H9 (cell line): ENCODE results near the gene ALAS1. TPM values are rescaled to one million over a fixed set of nuclear protein-coding genes. Genes with fewer than 3 reads are reported as not detected.

Source experiments
- DNase-seq: peaks from one replicate; pipeline ENCODE4 v3.0.0-alpha.2; 2017
- H2AFZ ChIP-seq: one replicate; pipeline ENCODE4 v1.6.1; 2013; ENCODE audit warnings: mild to moderate bottlenecking, low read length, control low read depth, moderate library complexity
- H2AK5ac ChIP-seq: 2 replicates; pipeline ENCODE4 v1.6.1; 2013; ENCODE audit warnings: low read length, control low read depth, mixed read lengths; ENCODE audit not compliant: insufficient read length
- H2BK120ac ChIP-seq: one replicate; pipeline ENCODE4 v1.6.1; 2013; ENCODE audit warnings: low read depth, mild to moderate bottlenecking, low read length, control low read depth, inconsistent platforms; ENCODE audit not compliant: poor library complexity, severe bottlenecking
- H2BK12ac ChIP-seq: 2 replicates; pipeline ENCODE4 v1.6.1; 2013; ENCODE audit warnings: low read length, control low read depth, mixed read lengths, low read depth; ENCODE audit not compliant: insufficient read length
- H2BK15ac ChIP-seq: 2 replicates; pipeline ENCODE4 v1.6.1; 2013; ENCODE audit warnings: low read depth, low read length, control low read depth
- H2BK20ac ChIP-seq: one replicate; pipeline ENCODE4 v1.6.1; 2013; ENCODE audit warnings: low read depth, mild to moderate bottlenecking, low read length, control low read depth, inconsistent platforms; ENCODE audit not compliant: poor library complexity, severe bottlenecking
- H2BK5ac ChIP-seq: 2 replicates; pipeline ENCODE4 v1.6.1; 2013; ENCODE audit warnings: low read length, control low read depth, mixed read lengths; ENCODE audit not compliant: insufficient read length
- H3K14ac ChIP-seq: 2 replicates; pipeline ENCODE4 v1.6.1; 2013; ENCODE audit warnings: low read length, control low read depth; ENCODE audit not compliant: insufficient read depth
- H3K18ac ChIP-seq: 2 replicates; pipeline ENCODE4 v1.6.1; 2013; ENCODE audit warnings: low read depth, mild to moderate bottlenecking, mixed read lengths, low read length, control low read depth; ENCODE audit not compliant: insufficient read length
- H3K23ac ChIP-seq: 2 replicates; pipeline ENCODE4 v1.6.1; 2013; ENCODE audit warnings: low read length, control low read depth, mixed read lengths, low read depth; ENCODE audit not compliant: insufficient read length
- H3K23me2 ChIP-seq: 2 replicates; pipeline ENCODE4 v1.6.1; 2013; ENCODE audit warnings: low read depth, mild to moderate bottlenecking, mixed read lengths, low read length, control low read depth; ENCODE audit not compliant: insufficient read length, poor library complexity, severe bottlenecking
- H3K27ac ChIP-seq: 2 replicates; pipeline ENCODE4 v1.5.1; 2013; ENCODE audit warnings: low read length, control low read depth, mixed read lengths, low read depth; ENCODE audit not compliant: insufficient read length
- H3K27me3 ChIP-seq: 2 replicates; pipeline ENCODE4 v1.6.1; 2013; ENCODE audit warnings: low read length, control low read depth, inconsistent platforms; ENCODE audit not compliant: insufficient read depth
- H3K4ac ChIP-seq: 2 replicates; pipeline ENCODE4 v1.6.1; 2013; ENCODE audit warnings: low read depth, mild to moderate bottlenecking, control low read depth, inconsistent platforms, low read length, moderate library complexity
- H3K4me1 ChIP-seq: 2 replicates; pipeline ENCODE4 v1.6.1; 2013; ENCODE audit warnings: low read length, control low read depth, inconsistent platforms; ENCODE audit not compliant: insufficient read depth
- H3K4me2 ChIP-seq: 2 replicates; pipeline ENCODE4 v1.6.1; 2013; ENCODE audit warnings: low read length, control low read depth, mixed read lengths; ENCODE audit not compliant: insufficient read length, insufficient read depth
- H3K56ac ChIP-seq: 2 replicates; pipeline ENCODE4 v1.6.1; 2013; ENCODE audit warnings: low read depth, mild to moderate bottlenecking, mixed read lengths, low read length, control low read depth; ENCODE audit not compliant: insufficient read length
- H3K79me1 ChIP-seq: 2 replicates; pipeline ENCODE4 v1.6.1; 2013; ENCODE audit warnings: low read depth, mild to moderate bottlenecking, moderate library complexity, low read length, control low read depth, inconsistent platforms; ENCODE audit not compliant: insufficient read depth, poor library complexity, severe bottlenecking
- H3K79me2 ChIP-seq: 2 replicates; pipeline ENCODE4 v1.6.1; 2013; ENCODE audit warnings: low read length, control low read depth, inconsistent platforms; ENCODE audit not compliant: insufficient read depth
- H3K9ac ChIP-seq: 2 replicates; pipeline ENCODE4 v1.6.1; 2013; ENCODE audit warnings: low read length, control low read depth, mixed read lengths; ENCODE audit not compliant: insufficient read length; ENCODE audit errors: extremely low read depth
- H3K9me3 ChIP-seq: one replicate; pipeline ENCODE4 v1.6.1; 2013; ENCODE audit warnings: low read depth, low read length, inconsistent platforms; ENCODE audit not compliant: control insufficient read depth
- H3T11ph ChIP-seq: one replicate; pipeline ENCODE4 v1.6.1; 2013; ENCODE audit warnings: mild to moderate bottlenecking, low read length, control low read depth, inconsistent platforms
- H4K20me1 ChIP-seq: one replicate; pipeline ENCODE4 v1.6.1; 2013; ENCODE audit not compliant: control insufficient read depth, insufficient read length, insufficient read depth
- H4K5ac ChIP-seq: 2 replicates; pipeline ENCODE4 v1.6.1; 2013; ENCODE audit warnings: low read depth, mild to moderate bottlenecking, mixed read lengths, low read length, control low read depth; ENCODE audit not compliant: insufficient read length
- H4K8ac ChIP-seq: replicated peaks from 2 replicates; pipeline ENCODE4 v1.6.1; 2013; ENCODE audit warnings: low read length, control low read depth, mixed read lengths, low read depth; ENCODE audit not compliant: insufficient read length
- H4K91ac ChIP-seq: 2 replicates; pipeline ENCODE4 v1.6.1; 2013; ENCODE audit warnings: low read depth, mild to moderate bottlenecking, moderate library complexity, mixed read lengths, low read length, control low read depth; ENCODE audit not compliant: insufficient read length
- H3K27ac Mint-ChIP-seq, 3 experiments: 2 replicates in 2 of 3; 3 replicates in 1 of 3; pipeline ENCODE4 v1.8.0; 2020 to 2021; ENCODE audit warnings: mixed read lengths in 3 of 3, mild to moderate bottlenecking in 1 of 3, moderate library complexity in 1 of 3
- H3K27me3 Mint-ChIP-seq: 2 replicates; pipeline ENCODE4 v1.8.0; 2021; ENCODE audit warnings: low read depth, mild to moderate bottlenecking, moderate library complexity, mixed read lengths
- H3K36me3 Mint-ChIP-seq, 3 experiments: 2 replicates in 2 of 3; 3 replicates in 1 of 3; pipeline ENCODE4 v1.8.0; 2020 to 2021; ENCODE audit warnings: low read depth in 3 of 3, mixed read lengths in 3 of 3; ENCODE audit not compliant: insufficient read depth in 1 of 3
- H3K4me1 Mint-ChIP-seq, 2 experiments: 2 replicates each; pipeline ENCODE4 v1.8.0; 2020; ENCODE audit warnings: mixed read lengths in 2 of 2
- H3K4me3 Mint-ChIP-seq, 2 experiments: 2 replicates in 1 of 2; 3 replicates in 1 of 2; pipeline ENCODE4 v1.8.0; 2020 to 2021; ENCODE audit warnings: mild to moderate bottlenecking in 2 of 2, mixed read lengths in 2 of 2, moderate library complexity in 1 of 2
- H3K9me3 Mint-ChIP-seq, 2 experiments: 2 replicates in 1 of 2; 3 replicates in 1 of 2; pipeline ENCODE4 v1.8.0; 2020; ENCODE audit warnings: mild to moderate bottlenecking in 2 of 2, mixed read lengths in 2 of 2, moderate library complexity in 1 of 2
- CTCF ChIP-seq: fragments of 200-600 bp; sonication (generic); conservative IDR thresholded peaks from 3 replicates; pipeline ENCODE4 v1.8.0; 2021; ENCODE audit warnings: antibody characterized with exemption, mild to moderate bottlenecking
- WGBS: extraction: QIAGEN DNeasy Blood & Tissue Kit; methylation state at CpG from one replicate; pipeline ENCODE4 v1.1.7; 2013; ENCODE audit warnings: missing lambda C conversion rate, low lambda C conversion rate, mixed read lengths; ENCODE audit not compliant: insufficient read length; ENCODE audit errors: extremely low coverage; 5-methylcytosine and 5-hydroxymethylcytosine counted together
- long read RNA-seq: library from polyadenylated mRNA; unstranded; transcript quantifications from one replicate; pipeline ENCODE4 v2.0.0, GENCODE V29; 2020
- total RNA-seq: library from RNA; stranded (reverse); gene quantifications from 2 replicates; pipeline ENCODE4 v1.2.1, GENCODE V29; 2021

The ALAS1 gene
- total RNA-seq: 39.1 and 40.4 TPM in 2 replicates
- long read RNA-seq, transcript ALAS1-205 (12 exons, 2,356 nt): minor isoform, 38 of 258 reads
- long read RNA-seq, transcript ALAS1-204 (11 exons, 2,125 nt): major isoform, 172 of 258 reads
- long read RNA-seq, transcript ALAS1-201 (11 exons, 2,212 nt): minor isoform, 16 of 258 reads
- long read RNA-seq, partial matches to known transcripts: 11 of 258 reads
- long read RNA-seq, other reads (novel, unspliced or antisense): 19 of 258 reads

- peak; percentile 41; the same call in 2 of the 3 replicates for TF ChIP-seq CTCF
- Histone ChIP-seq H3T11ph (no peak within 1 kb of the TSS), H3K14ac (peak within 1 kb of the TSS; percentile 28; the same call in 1 of the 2 replicates), H3K4me1 (no peaks in the 10 kb centered on the region), H3K18ac (peak within 1 kb of the TSS; percentile 16), H2AFZ (no peak within 1 kb of the TSS), H2BK15ac (no peak within 1 kb of the TSS), H3K27ac (no peak within 1 kb of the TSS), H2BK5ac (no peak within 1 kb of the TSS), H3K56ac (no peak within 1 kb of the TSS), H3K23me2 (peaks cover 7% of the 10 kb centered on the region), H2AK5ac (no peak within 1 kb of the TSS), H3K4ac (no peak within 1 kb of the TSS), H3K23ac (no peak within 1 kb of the TSS), H2BK20ac (no peak within 1 kb of the TSS), H2BK120ac (no peak within 1 kb of the TSS), H3K79me2 (no peaks in the 10 kb centered on the region), H3K9ac (peak within 1 kb of the TSS; percentile 58), H3K9me3 (no peaks in the 10 kb centered on the region), H4K20me1 (no peaks in the 10 kb centered on the region), H3K79me1 (no peaks in the 10 kb centered on the region), H3K4me2 (peak within 1 kb of the TSS; percentile 82), H4K8ac (no peak within 1 kb of the TSS), H3K27me3 (no peaks in the 10 kb centered on the region; the same call in 1 of the 2 replicates), H4K5ac (no peak within 1 kb of the TSS), H4K91ac (no peak within 1 kb of the TSS), H2BK12ac (no peak within 1 kb of the TSS)
- peak; percentile 95 for DNase-seq
- WGBS: no CpG with 5 or more reads among the region's 71 CpGs
- peaks cover 5% of the 10 kb centered on the region for H3K27me3 Mint-ChIP-seq
- peaks cover 12 to 38% (median 32%) of the 10 kb centered on the region in 3 experiments; a peak in 6 of 7 replicates for H3K36me3 Mint-ChIP-seq
- H3K27ac Mint-ChIP-seq: peak within 1 kb of the TSS in 2 of 3 experiments; percentile 94 to 95; a peak in 4 of 7 replicates
- H3K4me3 Mint-ChIP-seq: peak within 1 kb of the TSS; percentile 98 to 99
- H3K9me3 Mint-ChIP-seq: no peaks in the 10 kb centered on the region
- peaks cover 16 to 17% of the 10 kb centered on the region in 2 experiments for H3K4me1 Mint-ChIP-seq
These were observed at the start of gene ALAS1 for GRCh38 chr3:52197842-52198625. Gene ALAS1, plus strand, starts transcription at chr3:52198160. Its CDS starts 1,082 bp downstream, at chr3:52199242.
